Activated CD4-positive, alpha-beta T cell treated with anti-CD3 and anti-CD28 coated beads for 4 hours (primary cell): Measurements from ENCODE around the gene CARS1.

Experiments
- DNase-seq, 2 donors: peaks; one replicate each; pipeline ENCODE4 v3.0.0-alpha.2; 2020

The CARS1 gene

DNA sequence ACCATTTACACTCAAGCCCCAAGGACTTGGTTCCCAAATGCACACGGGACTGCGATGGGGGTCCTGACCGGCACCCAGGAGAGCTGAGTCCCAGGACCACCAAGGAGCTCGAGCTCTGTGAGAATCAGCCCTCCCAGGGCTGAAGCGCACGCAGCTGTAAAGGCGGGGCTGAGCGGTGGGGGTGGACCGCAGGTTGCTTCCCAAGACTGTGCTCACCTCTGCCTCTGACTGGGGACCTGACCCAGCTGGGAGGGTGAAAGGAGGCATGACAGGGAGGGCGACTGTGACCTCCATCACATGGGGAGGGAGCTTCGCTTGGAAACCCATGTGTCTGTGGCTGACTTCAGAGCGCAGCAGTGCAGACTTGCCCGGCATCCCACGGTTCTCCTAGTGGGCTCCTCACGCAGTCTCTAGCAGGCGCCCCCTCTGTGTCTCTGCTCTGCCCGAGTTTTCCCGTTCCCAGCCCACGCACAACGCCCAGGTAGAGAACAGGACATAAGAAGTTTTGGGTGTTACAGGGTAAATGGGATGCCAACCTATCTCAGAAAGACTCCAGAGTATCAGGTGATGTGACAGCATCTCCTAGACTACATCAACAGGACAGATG is 49.7 kb downstream of the CARS1 start:
- DNase-seq, result no peak

DNA sequence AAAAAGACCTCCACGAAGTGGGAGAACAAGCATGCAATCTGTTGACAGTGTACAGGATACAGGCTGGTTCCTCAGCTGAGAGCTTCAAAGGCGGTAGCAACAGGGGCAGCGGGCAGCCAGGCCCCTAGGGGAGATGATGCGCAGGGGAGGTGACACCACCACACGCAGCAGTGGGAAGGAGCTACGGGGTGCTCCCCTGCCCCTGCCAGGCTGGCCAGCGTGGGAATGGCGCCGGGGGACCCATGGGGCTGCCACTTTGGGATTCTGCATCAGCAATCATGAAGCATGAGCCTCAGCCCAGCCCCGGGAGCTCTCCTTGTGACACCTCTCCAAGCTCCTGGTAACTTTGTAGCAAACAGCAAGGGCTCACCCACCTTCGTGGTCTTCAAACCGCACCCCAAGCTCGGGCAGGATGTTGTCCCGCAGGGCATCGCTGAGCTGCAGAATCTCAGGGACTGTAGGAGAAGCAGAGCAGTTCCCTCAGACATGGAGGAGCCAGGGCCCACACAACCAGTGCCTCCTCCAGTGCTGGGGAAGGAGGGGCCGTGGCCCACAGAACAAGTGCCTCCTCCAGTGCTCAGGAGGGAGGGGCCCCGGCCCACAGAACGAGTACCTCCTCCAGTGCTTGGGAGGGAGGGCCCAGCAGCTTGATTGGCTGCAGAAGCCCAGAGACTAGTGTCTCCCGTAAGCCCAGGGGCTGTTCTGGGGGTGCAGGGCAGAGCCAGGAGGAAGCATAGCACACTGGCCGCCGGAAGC is 50.5 kb downstream of the CARS1 start:
- DNase-seq, result no peak

GRCh38 chr11:3004481-3004880 is 52.7 kb downstream of the CARS1 start:
- DNase-seq, result no peak

GRCh38 chr11:3003396-3004231 is 53.6 kb downstream of the CARS1 start:
- no peak for DNase-seq

DNA sequence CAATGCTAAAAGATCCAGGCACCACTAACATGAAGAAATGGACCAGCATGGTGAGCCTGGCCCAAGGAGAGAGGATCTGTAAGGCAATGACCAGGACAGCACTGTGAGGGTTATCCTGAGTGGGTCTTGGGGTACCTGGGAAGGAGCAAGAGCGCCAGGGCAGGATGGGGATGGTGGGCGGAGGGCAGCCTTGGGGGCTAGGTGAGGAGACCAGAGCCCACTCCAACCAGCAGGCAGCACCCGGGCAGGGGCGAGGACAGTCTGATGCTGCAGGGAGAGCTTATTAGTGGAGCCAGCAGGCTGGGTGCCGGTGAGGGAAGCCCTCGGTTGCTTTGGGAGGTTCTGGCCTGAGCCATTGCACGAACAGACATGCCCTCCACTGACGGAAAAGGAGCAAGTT is 54.4 kb downstream of the CARS1 start:
- DNase-seq, result no peak

GRCh38 chr11:3002351-3002861 is 54.8 kb downstream of the CARS1 start:
- no peak for DNase-seq

DNA sequence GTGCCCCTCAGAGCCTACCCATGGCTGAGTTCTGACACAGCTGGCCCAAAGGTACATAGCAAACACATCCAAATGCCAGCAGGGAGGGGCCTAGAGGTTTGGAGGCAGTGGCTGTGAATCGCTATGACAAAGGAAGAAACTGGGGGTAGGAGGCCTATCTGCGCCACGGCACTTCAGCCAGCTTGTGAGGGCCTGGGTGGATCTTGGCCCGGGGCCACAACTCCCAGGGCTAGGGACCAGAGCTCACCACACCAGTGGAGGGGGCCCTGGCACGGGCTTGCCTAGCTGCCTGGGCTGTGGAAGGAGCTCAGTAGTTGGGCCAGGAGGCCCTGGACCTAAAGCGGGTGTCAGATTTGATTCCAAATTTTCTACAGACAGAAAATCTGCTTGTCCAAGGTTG is 55.7 kb downstream of the CARS1 start:
- no peak for DNase-seq

DNA sequence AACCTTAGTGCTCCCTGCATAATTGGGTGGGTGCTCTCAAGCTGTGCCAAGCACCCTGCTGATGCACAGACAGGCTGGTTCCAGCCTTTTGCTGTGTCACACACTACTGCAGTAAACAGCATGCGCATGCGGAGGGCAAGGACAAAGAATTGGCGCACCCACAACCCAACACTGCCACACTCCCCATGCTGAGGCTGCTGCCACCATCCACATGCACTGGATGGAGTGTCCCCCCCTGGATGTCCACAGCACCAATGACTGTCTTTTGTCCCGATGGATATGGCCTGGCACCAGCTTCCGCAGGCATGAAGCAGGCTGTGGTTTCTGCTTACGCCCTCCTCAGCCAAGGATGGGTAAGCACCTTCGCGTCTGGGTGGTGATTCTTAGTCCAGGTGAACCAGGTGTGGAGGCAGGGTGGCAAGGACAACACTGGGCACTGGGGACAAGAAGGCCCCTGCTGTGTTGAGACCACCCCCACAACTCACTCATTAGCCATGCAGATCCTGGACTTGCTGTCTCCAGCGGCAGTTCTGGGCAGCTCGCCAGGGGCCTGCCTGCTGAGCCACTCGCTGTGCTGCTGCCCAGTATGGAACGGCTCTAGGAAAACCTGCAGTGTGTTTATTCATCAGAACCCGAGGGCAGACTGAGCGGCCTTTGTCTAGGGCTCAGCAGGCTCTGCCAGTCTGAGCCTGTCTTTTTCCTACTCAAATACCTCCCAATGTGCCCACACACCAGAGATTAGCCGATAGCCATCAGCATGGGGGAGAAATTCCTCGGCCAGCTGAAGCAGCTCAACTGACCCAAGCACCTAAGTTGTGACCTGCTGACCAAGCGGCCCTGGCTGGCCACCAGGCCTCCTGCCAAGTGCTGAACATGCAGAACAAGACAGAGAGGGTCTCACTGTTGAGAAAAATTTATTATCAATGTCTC is 56.9 kb downstream of the CARS1 start:
- no peak for DNase-seq

GRCh38 chr11:2999464-2999998 is 57.7 kb downstream of the CARS1 start:
- no peak for DNase-seq

DNA sequence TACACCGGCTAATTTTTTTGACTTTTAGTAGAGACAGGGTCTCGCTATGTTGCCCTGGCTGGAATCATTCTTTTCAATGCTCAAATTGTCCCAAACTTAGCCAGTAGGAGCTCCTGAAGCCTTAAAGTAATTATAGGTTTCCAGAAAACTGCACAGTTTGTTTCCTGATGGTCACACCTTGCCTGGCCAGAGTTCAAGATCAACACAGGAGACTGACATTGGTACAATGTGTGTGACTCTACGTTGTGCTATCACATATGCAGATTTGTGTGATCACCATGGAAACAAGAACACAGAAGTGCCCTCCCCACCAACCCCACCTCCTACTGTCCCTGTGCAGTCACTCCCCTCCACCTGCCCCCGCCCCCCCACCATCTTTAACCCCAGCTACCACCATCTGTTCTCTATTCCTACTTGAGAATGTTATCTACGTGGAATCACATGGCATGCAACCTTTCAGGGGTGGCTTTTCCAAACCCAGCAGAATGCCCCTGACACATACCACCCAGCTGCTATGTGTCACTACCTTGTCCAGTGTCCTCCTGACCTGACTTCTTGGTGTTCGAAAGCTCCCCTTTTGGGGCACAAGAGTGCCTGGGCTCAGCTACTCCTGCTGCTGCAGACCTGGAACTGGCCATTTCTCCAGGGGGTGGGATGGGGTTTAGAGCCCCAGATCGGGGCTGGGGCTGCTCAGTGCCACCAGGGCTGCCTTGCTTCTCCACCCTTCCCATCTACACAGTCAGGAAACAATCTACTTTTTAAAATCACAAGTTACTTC is 59.0 kb downstream of the CARS1 start:
- DNase-seq, result no peak

- no peak for DNase-seq
Measured at GRCh38 chr11:2997406-2997805, 59.8 kb downstream of the CARS1 start.

DNA sequence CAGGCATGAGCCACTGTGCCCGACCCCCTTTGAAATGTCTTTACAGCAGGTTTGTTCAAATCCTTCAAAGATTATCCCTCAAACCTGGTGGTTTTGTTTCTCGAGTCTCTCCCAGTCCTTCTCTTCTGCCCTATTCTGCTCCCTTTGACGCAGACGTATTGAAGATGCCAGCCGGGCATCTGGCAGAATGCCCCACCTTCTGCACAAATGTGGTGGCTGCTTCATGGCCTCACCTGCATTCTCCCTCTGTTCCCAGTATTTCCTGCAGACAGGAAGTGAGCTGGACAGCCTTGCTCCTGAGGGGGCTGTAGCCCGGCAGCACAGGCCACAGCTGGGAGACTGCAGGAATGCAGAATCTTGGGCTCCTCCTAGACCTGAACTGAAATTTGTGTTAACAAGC is 60.2 kb downstream of the CARS1 start:
- DNase-seq, result no peak

DNA sequence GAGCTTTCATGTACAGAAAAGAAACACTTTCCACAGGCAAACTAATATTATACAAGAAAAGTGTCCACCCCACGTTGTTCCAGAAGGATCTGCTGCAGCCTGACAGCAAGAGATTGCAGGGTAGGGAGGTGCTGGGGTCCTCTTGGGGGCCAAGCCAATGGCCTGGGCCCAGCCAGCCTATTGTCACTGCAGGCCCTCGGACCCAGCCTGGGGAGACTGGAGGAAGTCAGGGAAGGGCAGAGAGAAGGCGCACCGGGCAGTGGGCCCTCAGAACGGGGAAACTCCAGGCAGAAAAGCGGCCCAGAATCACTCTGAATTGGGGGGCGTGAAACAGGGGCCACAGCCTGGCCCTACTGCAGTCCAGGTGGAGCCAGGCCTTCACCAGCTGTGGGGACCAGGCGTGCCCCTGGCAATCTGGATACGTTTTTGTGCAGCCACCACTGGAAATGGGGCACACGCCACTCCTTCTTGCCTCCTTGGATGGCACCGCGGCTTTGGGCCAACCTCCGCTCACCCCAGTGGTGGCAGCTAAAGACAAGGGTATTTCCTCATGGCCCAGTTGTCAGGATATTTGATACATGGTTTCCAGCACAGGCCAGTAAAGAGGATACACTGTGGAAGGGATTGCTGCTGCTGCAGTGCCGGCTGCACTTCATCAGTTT is 61.2 kb downstream of the CARS1 start:
- DNase-seq, result no peak

DNA sequence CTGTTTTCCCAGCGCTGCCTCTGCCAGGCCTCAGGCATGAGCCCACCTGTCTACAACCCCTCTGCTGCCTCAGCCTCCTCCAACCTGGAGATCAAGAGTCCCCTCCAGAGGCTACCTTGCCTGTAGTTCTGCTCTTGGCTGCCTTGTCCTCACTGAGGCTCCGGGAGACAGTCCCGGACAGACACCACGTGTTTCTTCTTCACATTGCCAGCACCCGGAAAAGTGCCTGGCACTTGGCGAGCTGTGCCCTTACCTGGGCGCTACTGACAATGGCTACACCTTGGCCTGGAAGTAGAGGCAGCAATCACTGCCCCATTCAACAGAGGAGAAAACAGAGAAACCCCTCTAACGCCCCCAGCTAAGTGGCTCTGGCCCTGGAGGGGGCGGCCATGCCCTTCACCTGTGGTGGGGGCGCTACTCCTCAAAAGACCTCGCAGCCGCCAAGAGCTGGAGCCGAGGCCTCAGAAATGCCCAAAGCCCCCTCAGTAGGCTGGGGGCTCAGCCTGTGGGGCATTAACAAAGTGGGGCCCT is 62.1 kb downstream of the CARS1 start:
- no peak for DNase-seq

DNA sequence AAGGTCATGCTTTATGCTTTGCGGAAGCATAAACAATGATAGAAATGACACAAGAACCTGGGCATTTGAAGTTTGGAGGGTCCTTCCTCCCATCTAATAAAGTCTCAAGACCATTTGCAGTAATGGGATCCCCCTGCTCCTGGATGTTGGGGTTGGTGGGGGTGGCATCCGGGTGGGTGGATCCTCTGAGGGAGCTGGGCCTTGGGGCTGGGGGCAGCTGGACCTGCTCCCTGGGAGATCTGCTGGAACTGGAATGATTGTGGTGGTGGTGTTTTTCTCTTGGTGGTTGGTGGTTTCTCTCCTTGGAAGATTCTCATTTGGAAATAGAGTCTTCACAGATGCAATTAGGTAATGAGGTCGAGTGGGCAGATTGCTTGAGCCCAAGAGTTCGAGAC is 62.9 kb downstream of the CARS1 start:
- no peak for DNase-seq

DNA sequence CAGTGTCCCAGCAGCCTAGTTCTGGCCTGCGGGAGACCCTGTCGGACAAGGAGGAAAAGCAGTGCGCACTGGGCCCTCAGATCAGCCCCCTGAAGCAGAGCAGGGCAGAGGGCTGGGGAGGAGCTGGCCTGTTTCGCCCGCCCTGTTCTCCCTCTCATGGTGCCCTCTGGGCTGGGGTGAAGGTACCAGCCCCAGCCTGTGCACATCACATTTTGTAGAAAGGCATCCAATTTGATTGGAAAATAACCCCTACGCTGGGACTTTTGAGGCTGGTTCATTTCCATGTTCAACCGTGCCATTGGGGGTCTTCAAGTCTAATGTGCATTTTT is 64.3 kb downstream of the CARS1 start:
- DNase-seq, result no peak

DNA sequence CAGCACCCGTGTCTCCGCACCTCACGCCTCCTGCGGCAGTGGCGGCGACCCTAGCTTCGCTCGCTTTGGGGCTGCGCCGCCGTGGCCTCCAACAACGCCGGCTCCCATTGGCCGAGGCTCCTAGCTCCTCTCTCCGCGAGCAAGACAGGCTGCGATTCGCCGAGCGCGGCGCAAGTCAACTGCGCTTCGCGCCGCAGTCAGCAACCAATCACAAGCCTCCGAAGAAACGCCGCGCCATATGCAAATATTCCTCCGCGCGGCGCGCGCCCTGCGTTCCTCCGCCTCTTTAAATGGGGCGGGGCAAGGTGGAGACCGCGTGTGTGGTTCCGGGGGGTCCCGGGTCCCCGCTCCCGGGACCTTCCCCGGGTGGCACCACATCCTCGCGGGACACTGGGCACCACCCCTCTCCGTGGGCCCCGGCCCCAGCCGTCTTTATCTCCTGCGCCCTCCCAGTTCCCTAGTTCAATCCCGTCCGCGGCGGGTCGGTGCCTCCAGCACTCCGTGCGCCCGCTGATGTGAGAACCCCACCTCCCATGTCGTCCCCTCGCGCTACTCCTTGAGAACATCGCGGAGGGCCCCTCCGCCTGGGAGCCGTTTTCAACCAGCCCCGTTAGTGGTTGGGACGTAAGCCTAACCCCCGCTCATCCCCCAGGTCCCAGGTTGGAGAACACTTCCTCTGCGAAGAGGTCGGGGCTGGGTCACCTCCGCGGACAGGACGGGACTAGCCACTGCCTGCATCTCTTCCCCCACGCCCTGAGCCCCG is 64.8 kb downstream of the CARS1 start, which contains the start of gene NAP1L4:
Gene NAP1L4, minus strand, starts transcription at position 96 of the 763 bp plus-strand sequence. CDS start 13,109 bp downstream, outside the sequence.
- peak; percentile 93 to 94 for DNase-seq

DNA sequence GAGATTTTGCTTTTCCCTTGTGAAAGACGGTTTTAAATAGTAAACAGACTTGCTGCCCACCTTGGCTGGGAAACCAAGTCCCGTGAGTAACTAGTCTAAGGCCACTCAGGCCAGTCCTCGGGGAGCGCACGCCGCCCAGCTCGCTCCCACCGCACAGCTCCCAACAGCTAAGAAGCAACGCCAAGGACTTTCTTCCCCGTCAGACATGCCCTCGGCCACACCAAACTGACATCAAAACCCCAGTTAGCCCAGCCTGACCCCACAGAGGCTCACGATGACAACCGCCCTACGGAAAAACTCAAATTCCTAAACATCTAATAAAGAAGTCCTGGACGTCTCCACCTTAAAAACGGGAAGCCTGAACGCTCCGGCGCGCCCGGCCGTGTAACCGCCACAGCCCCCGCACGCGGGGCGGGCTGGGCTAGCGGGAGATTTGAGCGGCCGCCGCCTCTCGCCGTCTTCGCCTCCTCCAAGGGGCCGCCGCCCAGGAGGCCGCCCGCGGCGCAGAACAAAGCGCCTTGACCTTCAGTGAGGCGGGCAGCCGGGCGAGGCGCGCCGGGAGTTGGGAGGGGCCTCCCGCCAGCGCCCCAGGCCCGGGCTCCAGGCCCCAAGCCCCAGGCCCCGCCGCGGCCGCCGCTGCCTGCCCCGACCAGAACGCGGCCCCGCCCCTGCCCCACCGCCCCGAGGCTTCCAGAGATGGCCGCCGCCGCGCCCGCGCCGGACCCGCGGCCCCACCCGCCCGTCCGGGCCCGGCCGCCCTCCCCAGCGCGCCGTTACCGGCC is 65.6 kb downstream of the CARS1 start:
- peak in 1 of 2 donors; percentile 36 for DNase-seq
